BE2C (cell line): ENCODE data around the gene ZFAND2B.
"Not testable (repeated sequence)": the region's sequence is repeated elsewhere in the genome, so short reads cannot be mapped to it uniquely, and the experiment has no call there.

Experiments
- DNase-seq: peaks from one replicate; pipeline ENCODE4 v3.0.0-alpha.2; 2020
- H3K27me3 ChIP-seq: fragments of 250-450 bp; sonication (Bioruptor Pico); 2 replicates; pipeline ENCODE4 v1.5.1; 2020; ENCODE audit warnings: mild to moderate bottlenecking
- H3K36me3 ChIP-seq: fragments of 250-450 bp; sonication (Bioruptor Pico); 2 replicates; pipeline ENCODE4 v1.5.1; 2020; ENCODE audit warnings: mild to moderate bottlenecking
- H3K4me1 ChIP-seq: fragments of 250-450 bp; sonication (Bioruptor Pico); 2 replicates; pipeline ENCODE4 v1.5.1; 2020
- H3K4me3 ChIP-seq: 2 replicates; pipeline ENCODE4 v1.5.1; 2011; ENCODE audit warnings: low read depth, low read length
- H3K9me3 ChIP-seq: fragments of 250-450 bp; sonication (Bioruptor Pico); 2 replicates; pipeline ENCODE4 v1.5.1; 2020
- CTCF ChIP-seq: IDR thresholded peaks from 2 replicates; pipeline ENCODE4 v1.5.1; 2012; ENCODE audit warnings: mild to moderate bottlenecking, low read depth, low read length

The ZFAND2B gene

DNA sequence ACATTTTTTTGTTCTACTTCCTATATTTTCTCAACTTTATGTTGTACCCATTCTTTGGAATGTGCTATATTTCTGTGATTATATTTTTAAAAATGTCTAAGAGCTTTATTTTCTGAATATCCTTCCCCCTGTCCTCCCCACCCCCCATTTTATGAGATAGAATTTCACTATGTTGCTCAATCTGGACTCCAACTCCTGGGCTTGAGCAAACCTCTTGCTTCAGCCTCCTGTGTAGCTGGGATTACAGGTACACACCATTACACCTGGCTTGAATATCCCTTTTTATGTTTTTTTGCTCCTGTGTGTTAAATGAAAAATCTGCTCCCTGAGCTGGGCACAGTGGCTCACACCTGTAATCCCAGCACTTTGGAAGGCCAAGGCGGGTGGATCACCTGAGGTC lies 9.2 kb upstream of the ZFAND2B start:
- no peak for DNase-seq
- Histone ChIP-seq H3K4me3 (no peak overlapping the region), H3K4me1 (no peaks in the 10 kb centered on the region), H3K36me3 (no peaks in the 10 kb centered on the region), H3K27me3 (peaks cover 7% of the 10 kb centered on the region), H3K9me3 (no peaks in the 10 kb centered on the region)
- TF ChIP-seq CTCF: no peak

GRCh38 chr2:219198974-219199373 lies 7.6 kb upstream of the ZFAND2B start:
- no peaks in the 10 kb centered on the region for H3K36me3 ChIP-seq
- TF ChIP-seq CTCF: no peak
- peaks cover 4% of the 10 kb centered on the region; the same call in 1 of the 2 replicates for H3K27me3 ChIP-seq
- no peak for DNase-seq
- no peaks in the 10 kb centered on the region for H3K9me3 ChIP-seq
- no peaks in the 10 kb centered on the region for H3K4me1 ChIP-seq
- H3K4me3 ChIP-seq: no peak overlapping the region

GRCh38 chr2:219199470-219200211 lies 6.9 kb upstream of the ZFAND2B start:
- TF ChIP-seq CTCF: no peak
- no peak for DNase-seq
- Histone ChIP-seq H3K9me3 (no peaks in the 10 kb centered on the region), H3K27me3 (peaks cover 4% of the 10 kb centered on the region; the same call in 1 of the 2 replicates), H3K4me3 (no peak overlapping the region), H3K4me1 (no peaks in the 10 kb centered on the region), H3K36me3 (no peaks in the 10 kb centered on the region)

- not testable (repeated sequence) for H3K4me3 ChIP-seq, H3K27me3 ChIP-seq, H3K4me1 ChIP-seq, DNase-seq, H3K9me3 ChIP-seq, H3K36me3 ChIP-seq
Observed at GRCh38 chr2:219200502-219201326, 5.9 kb upstream of the ZFAND2B start.

DNA sequence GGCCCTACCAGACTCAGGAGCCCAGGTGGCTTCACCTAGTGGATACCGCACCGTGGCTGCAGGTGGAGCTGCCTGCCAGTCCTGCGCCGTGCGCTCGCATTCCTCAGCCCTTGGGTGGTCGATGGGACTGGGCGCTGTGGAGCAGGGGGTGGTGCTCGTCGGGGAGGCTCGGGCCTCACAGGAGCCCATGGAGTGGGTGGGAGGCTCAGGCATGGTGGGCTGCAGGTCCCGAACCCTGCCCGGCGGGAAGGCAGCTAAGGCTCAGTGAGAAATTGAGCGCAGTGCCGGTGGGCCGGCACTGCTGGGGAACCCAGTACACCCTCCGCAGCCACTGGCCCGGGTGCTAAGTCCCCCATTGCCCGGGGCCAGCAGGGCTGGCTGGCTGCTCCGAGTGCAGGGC lies 5.3 kb upstream of the ZFAND2B start:
- not testable (repeated sequence) for DNase-seq, H3K9me3 ChIP-seq, H3K4me3 ChIP-seq, H3K36me3 ChIP-seq, H3K4me1 ChIP-seq, H3K27me3 ChIP-seq

DNA sequence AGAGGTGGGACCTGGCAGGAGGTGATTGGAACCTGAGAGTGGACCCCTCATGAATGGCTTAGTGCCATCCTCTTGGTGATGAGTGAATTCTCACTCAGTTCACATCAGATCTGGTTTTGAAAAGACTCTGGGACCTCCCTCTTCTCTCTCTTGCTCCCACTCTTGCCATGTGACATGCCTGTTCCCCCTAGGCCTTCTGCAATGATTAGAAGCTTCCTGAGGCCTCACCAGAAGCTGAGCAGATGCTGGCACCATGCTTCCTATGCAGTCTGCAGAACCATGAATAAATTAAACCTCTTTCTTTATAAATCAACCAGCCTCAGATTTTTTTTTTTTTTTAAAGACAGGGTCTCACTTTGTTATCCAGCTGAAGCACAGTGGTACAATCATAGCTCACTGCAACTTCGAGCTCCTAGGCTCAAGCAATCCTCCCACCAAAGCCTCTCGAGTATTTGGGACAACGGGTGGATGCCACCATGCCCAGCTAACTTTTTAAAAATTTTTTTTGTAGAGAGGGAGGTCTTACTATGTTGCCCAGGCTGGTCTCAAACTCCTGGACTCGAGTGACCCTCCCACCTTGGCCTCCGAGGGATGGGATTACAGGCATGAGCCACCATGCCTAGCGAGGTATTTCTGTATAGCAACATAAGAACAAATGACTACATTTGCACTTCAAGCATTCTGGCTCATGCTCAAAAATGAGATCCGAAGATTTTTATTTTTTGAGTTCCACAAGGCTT lies 2.0 kb upstream of the ZFAND2B start:
- no peaks in the 10 kb centered on the region for H3K9me3 ChIP-seq
- H3K27me3 ChIP-seq: no peaks in the 10 kb centered on the region
- peaks cover 3% of the 10 kb centered on the region; the same call in 1 of the 2 replicates for H3K36me3 ChIP-seq
- no peak overlapping the region for H3K4me3 ChIP-seq
- TF ChIP-seq CTCF: no peak
- peaks cover 11% of the 10 kb centered on the region for H3K4me1 ChIP-seq
- DNase-seq: no peak
